ENCODE measurements around the gene ATP13A4.

GRCh38 chr3:193508108-193508507, 46.6 kb downstream of the ATP13A4 start:
- TF ChIP-seq MAX (IDR thresholded peaks at IDR 0.05) (no peak), YY1 (IDR thresholded peaks at IDR 0.05; ENCODE audit: low read depth) (no peak), FOXM1 (IDR thresholded peaks at IDR 0.05; ENCODE audit: borderline replicate concordance, low read depth) (no peak), NFIC (IDR thresholded peaks at IDR 0.05) (no peak), CREB1 (IDR thresholded peaks at IDR 0.05; ENCODE audit: low read depth) (no peak), TAF1 (IDR thresholded peaks at IDR 0.05; ENCODE audit: low read depth) (no peak), REST (IDR thresholded peaks at IDR 0.05; ENCODE audit: low read depth) (no peak), EGR1 (IDR thresholded peaks at IDR 0.05) (no peak), RAD21 (IDR thresholded peaks at IDR 0.05; ENCODE audit: low read depth) (no peak), TCF12 (IDR thresholded peaks at IDR 0.05; ENCODE audit: low read depth) (no peak), CEBPB (IDR thresholded peaks at IDR 0.05) (no peak), EP300 (IDR thresholded peaks at IDR 0.05; ENCODE audit: borderline replicate concordance) (no peak), USF1 (IDR thresholded peaks at IDR 0.05) (no peak)

Data from Ishikawa (cell line).